GM12878 (cell line): ENCODE measurements around the gene TMEM53. TPM values are rescaled to one million over a fixed set of nuclear protein-coding genes. Genes with fewer than 3 reads are reported as not detected.
A peak's percentile ranks its signal among the peaks of the same experiment; 100 is the strongest.

ENCODE experiments used
- CEBPZ ChIP-seq: fragments of 150-350 bp; IDR thresholded peaks from 2 replicates; pipeline ENCODE4 v1.6.1; 2016; ENCODE audit warnings: low read depth, low read length
- CHD2 ChIP-seq: IDR thresholded peaks from 2 replicates; pipeline ENCODE4 v1.6.1; 2011; ENCODE audit warnings: low read depth, low read length, improper control_type of control experiment, borderline replicate concordance
- CREB1 ChIP-seq: IDR thresholded peaks from 2 replicates; pipeline ENCODE4 v1.6.1; 2012; ENCODE audit warnings: low read depth, mild to moderate bottlenecking, inconsistent platforms
- DPF2 ChIP-seq: fragments of 450-650 bp; IDR thresholded peaks from 2 replicates; pipeline ENCODE4 v1.6.1; 2017; ENCODE audit warnings: mild to moderate bottlenecking
- E2F8 ChIP-seq: fragments of 450-650 bp; IDR thresholded peaks from 2 replicates; pipeline ENCODE4 v1.6.1; 2018; ENCODE audit warnings: mild to moderate bottlenecking, low read depth, moderate library complexity; ENCODE audit not compliant: partially characterized antibody
- EGR1 ChIP-seq, 2 experiments: IDR thresholded peaks; 1 replicate in 1 of 2; 2 replicates in 1 of 2; pipeline ENCODE4 v1.6.1; 2011 to 2012; ENCODE audit warnings: low read depth in 2 of 2, low read length in 2 of 2, borderline replicate concordance in 1 of 2, mild to moderate bottlenecking in 1 of 2, moderate library complexity in 1 of 2
- HDAC2 ChIP-seq: fragments of 200-600 bp; sonication (generic); IDR thresholded peaks from 2 replicates; pipeline ENCODE4 v1.6.1; 2017
- IRF4 ChIP-seq: IDR thresholded peaks from 2 replicates; pipeline ENCODE4 v1.6.1; 2011; ENCODE audit warnings: low read depth, low read length
- KLF5 ChIP-seq: fragments of 450-650 bp; IDR thresholded peaks from 2 replicates; pipeline ENCODE4 v1.6.1; 2014; ENCODE audit warnings: mild to moderate bottlenecking; ENCODE audit not compliant: partially characterized antibody
- MEF2B ChIP-seq: fragments of 450-650 bp; IDR thresholded peaks from 2 replicates; pipeline ENCODE4 v1.6.1; 2018; ENCODE audit warnings: mild to moderate bottlenecking, moderate library complexity; ENCODE audit not compliant: partially characterized antibody, poor library complexity, severe bottlenecking
- MTA2 ChIP-seq: fragments of 450-650 bp; IDR thresholded peaks from 2 replicates; pipeline ENCODE4 v1.6.1; 2016; ENCODE audit warnings: low read depth, mild to moderate bottlenecking, moderate library complexity
- RUNX3 ChIP-seq: IDR thresholded peaks from 2 replicates; pipeline ENCODE4 v1.6.1; 2012; ENCODE audit warnings: low read length, inconsistent platforms
- SUZ12 ChIP-seq: fragments of 200-600 bp; sonication (generic); IDR thresholded peaks from one replicate; pipeline ENCODE4 v1.6.1; 2018; ENCODE audit warnings: antibody characterized with exemption, mild to moderate bottlenecking; ENCODE audit not compliant: unreplicated experiment
- TBL1XR1 ChIP-seq: IDR thresholded peaks from 2 replicates; pipeline ENCODE4 v1.6.1; 2012; ENCODE audit warnings: low read depth, low read length, improper control_type of control experiment
- TCF7 ChIP-seq: IDR thresholded peaks from 2 replicates; pipeline ENCODE4 v1.6.1; 2014; ENCODE audit warnings: antibody characterized with exemption, borderline replicate concordance
- ZBED1 ChIP-seq: IDR thresholded peaks from 2 replicates; pipeline ENCODE4 v1.6.1; 2016; ENCODE audit warnings: borderline replicate concordance
- polyA plus RNA-seq, 11 experiments: library from polyadenylated mRNA; depleted of rRNA in 4 of 11; unstranded in 6 of 11; stranded (reverse) in 5 of 11; fragments of >200 nt; fragmentation: Nextera tagmentation in 4 of 11; fragmentation: Illumina TruSeq in 1 of 11; extraction: Ambion mirVana in 4 of 11; extraction: Trizol in 1 of 11; gene quantifications; 1 replicate in 1 of 11; 2 replicates in 10 of 11; pipeline versions ENCODE4 v1.2.1 to v1.2.3, GENCODE V29; 2011 to 2016; ENCODE audit warnings: inconsistent platforms in 2 of 11, missing spikeins in 2 of 11, low read depth in 1 of 11
- total RNA-seq, 4 experiments: library from RNA; depleted of rRNA in 3 of 4; stranded (reverse); fragments of >200 nt in 3 of 4; fragmentation: Illumina TruSeq in 1 of 4; extraction: Trizol in 1 of 4; gene quantifications; 2 replicates each; pipeline versions ENCODE4 v1.2.1 to v1.2.3, GENCODE V29; 2013 to 2021
- TF ChIP-seq, protein P1 (sequence below): fragments of 450-650 bp; IDR thresholded peaks from 2 replicates; pipeline ENCODE4 v1.6.1; 2016; ENCODE audit warnings: mild to moderate bottlenecking
- TF ChIP-seq, protein P2 (sequence below): fragments of 450-650 bp; formaldehyde crosslinking; IDR thresholded peaks from 2 replicates; pipeline ENCODE4 v1.4.0; 2022; ENCODE audit warnings: mild to moderate bottlenecking, moderate library complexity

TMEM53 gene
- total and polyA plus RNA-seq, 10 of the 15 experiments (the other 5 are each of a cell fraction or from before 2014, with no cell fraction given) = 3.1 to 23.9 (median 11.1) TPM

GRCh38 chr1:44721485-44722361, 47.4 kb upstream of the TMEM53 start (continued):
- TF ChIP-seq EGR1 (IDR thresholded peaks at IDR 0.05; ENCODE audit: borderline replicate concordance in 1 of 2, low read depth in 2 of 2, low read length in 2 of 2) (peak; percentile 11 to 89), CREB1 (peak; percentile 85), E2F8 (peak; percentile 28), HDAC2 (no peak), IRF4 (peak; percentile 92), CHD2 (peak; percentile 90), SUZ12 (no peak), RUNX3 (peak; percentile 96), TCF7 (peak; percentile 96), TBL1XR1 (peak; percentile 93), ZBED1 (peak; percentile 100), CEBPZ (peak; percentile 74; the same call in 1 of the 2 replicates), MTA2 (peak; percentile 56; the same call in 1 of the 2 replicates), MEF2B (peak; percentile 63), KLF5 (peak; percentile 97), DPF2 (peak; percentile 75; the same call in 1 of the 2 replicates)
- TF ChIP-seq, protein P1, sequence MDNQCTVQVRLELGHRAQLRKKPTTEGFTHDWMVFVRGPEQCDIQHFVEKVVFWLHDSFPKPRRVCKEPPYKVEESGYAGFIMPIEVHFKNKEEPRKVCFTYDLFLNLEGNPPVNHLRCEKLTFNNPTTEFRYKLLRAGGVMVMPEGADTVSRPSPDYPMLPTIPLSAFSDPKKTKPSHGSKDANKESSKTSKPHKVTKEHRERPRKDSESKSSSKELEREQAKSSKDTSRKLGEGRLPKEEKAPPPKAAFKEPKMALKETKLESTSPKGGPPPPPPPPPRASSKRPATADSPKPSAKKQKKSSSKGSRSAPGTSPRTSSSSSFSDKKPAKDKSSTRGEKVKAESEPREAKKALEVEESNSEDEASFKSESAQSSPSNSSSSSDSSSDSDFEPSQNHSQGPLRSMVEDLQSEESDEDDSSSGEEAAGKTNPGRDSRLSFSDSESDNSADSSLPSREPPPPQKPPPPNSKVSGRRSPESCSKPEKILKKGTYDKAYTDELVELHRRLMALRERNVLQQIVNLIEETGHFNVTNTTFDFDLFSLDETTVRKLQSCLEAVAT = peak; percentile 97
- TF ChIP-seq, protein P2, sequence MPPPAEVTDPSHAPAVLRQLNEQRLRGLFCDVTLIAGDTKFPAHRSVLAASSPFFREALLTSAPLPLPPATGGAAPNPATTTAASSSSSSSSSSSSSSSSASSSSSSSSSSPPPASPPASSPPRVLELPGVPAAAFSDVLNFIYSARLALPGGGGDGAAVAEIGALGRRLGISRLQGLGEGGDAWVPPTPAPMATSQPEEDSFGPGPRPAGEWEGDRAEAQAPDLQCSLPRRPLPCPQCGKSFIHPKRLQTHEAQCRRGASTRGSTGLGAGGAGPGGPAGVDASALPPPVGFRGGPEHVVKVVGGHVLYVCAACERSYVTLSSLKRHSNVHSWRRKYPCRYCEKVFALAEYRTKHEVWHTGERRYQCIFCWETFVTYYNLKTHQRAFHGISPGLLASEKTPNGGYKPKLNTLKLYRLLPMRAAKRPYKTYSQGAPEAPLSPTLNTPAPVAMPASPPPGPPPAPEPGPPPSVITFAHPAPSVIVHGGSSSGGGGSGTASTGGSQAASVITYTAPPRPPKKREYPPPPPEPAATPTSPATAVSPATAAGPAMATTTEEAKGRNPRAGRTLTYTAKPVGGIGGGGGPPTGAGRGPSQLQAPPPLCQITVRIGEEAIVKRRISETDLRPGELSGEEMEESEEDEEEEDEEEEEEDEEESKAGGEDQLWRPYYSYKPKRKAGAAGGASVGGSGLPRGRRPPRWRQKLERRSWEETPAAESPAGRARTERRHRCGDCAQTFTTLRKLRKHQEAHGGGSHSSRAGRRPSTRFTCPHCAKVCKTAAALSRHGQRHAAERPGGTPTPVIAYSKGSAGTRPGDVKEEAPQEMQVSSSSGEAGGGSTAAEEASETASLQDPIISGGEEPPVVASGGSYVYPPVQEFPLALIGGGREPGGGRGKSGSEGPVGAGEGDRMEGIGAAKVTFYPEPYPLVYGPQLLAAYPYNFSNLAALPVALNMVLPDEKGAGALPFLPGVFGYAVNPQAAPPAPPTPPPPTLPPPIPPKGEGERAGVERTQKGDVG = peak; percentile 99
